ENCODE results near the gene PKDCC.
A peak's percentile ranks its signal among the peaks of the same experiment; 100 is the strongest.

The PKDCC gene

DNA sequence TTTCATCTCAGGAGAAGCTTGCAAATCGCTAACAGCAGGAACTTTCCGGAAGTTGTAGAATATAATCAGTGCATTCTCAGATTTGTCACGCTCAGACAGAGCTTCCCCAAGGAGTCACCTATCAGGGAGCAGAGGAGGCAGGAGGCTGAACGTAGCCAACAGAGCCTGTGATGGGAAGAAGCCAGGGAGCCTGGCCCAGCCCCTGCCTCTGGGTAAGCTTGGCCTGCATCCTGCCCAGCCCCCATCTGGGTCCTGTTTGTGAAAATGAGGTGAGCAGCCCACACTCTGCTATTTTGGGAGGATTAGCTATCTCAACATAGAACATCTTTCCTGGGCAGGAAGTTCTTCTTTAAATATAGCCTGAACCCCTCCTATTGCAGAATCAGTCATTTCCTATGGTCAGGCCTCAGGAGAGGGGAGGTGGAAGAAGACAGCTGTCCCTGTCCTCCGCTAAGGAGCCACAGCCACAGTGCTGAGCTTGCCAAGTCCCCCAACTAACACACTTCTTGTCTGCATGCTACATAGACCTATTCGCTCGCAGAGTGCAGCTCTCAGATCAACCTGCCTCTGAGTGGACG, 19.2 kb upstream of the PKDCC start:
- H3K14ac ChIP-seq (ENCODE audit: low read length) = no peak overlapping the region
- H3K36me3 ChIP-seq (replicated peaks in 1 of 2; ENCODE audit: control insufficient read depth in 2 of 2, insufficient read depth in 2 of 2, low read length in 2 of 2) = no peaks in the 10 kb centered on the region
- no peak overlapping the region for H3K4ac ChIP-seq (ENCODE audit: low read length)
- H3K23ac ChIP-seq (ENCODE audit: low read depth, low read length, poor library complexity) = no peak overlapping the region
- H3K79me1 ChIP-seq (ENCODE audit: low read depth, low read length) = no peaks in the 10 kb centered on the region
- no peak overlapping the region for H3K4me2 ChIP-seq (ENCODE audit: insufficient read depth, low read length, poor library complexity, severe bottlenecking)
- H2BK12ac ChIP-seq (ENCODE audit: low read length) = peak overlapping the region; percentile 30
- peak overlapping the region; percentile 43 for H2BK5ac ChIP-seq (ENCODE audit: low read length)
- H3K27ac ChIP-seq (replicated peaks; ENCODE audit: low read length) = peak overlapping the region; percentile 97
- no CpG with 5 or more reads among the region's 8 CpGs for WGBS, 2 donors (ENCODE audit: extremely low coverage in 2 of 2, insufficient read length in 2 of 2, insufficient replicate concordance in 1 of 2)
- peak overlapping the region; percentile 79 for H2BK15ac ChIP-seq (ENCODE audit: low read length)
- H4K91ac ChIP-seq (ENCODE audit: low read depth, low read length, poor library complexity) = no peak overlapping the region
- H3K4me1 ChIP-seq (ENCODE audit: control insufficient read depth in 2 of 2, insufficient read depth in 1 of 2, low read depth in 1 of 2, low read length in 2 of 2) = peaks cover 40 to 51% of the 10 kb centered on the region in 2 donors
- H3K27me3 ChIP-seq (ENCODE audit: control insufficient read depth in 3 of 3, insufficient read depth in 3 of 3, low read depth in 1 of 3, low read length in 3 of 3) = no peaks in the 10 kb centered on the region
- H2BK120ac ChIP-seq (ENCODE audit: low read depth, low read length) = peak overlapping the region; percentile 74
- peak overlapping the region; percentile 32 for H2AFZ ChIP-seq (ENCODE audit: low read length)
- peak overlapping the region; percentile 84 for H3K18ac ChIP-seq (ENCODE audit: low read length)
- H2AK5ac ChIP-seq (ENCODE audit: low read depth, low read length) = peak overlapping the region; percentile 97
- DNase-seq (ENCODE audit: low spot score) = no peak
- no peak overlapping the region for H4K8ac ChIP-seq (ENCODE audit: low read depth, low read length)
- H3K9ac ChIP-seq (ENCODE audit: low read depth, low read length, poor library complexity) = no peak overlapping the region
- H3K4me3 ChIP-seq (ENCODE audit: low read length in 2 of 2) = no peak overlapping the region
- no peaks in the 10 kb centered on the region for H3K9me3 ChIP-seq (replicated peaks in 1 of 2; ENCODE audit: control insufficient read depth in 2 of 2, insufficient read depth in 1 of 2, low read depth in 1 of 2, low read length in 2 of 2)

DNA sequence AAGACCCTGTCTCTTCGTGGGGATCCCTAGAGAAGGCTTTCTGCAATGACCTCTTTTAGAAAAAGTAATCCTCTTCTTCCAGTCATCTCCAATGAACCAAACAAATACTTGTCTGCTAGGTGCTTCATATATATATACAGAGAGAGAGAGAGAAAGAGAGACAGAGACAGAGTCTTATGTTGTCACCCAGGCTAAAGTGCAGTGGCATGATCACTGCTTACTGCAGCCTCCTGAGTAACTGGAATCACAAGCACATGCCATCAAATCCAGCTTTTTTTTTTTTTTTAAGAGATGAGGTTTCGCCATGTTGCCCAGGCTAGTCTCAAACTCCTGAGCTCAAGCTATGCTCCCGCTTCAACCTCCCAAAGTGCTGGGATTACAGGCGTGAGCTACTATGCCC, 18.6 kb upstream of the PKDCC start:
- no peak overlapping the region for H3K4me2 ChIP-seq (ENCODE audit: insufficient read depth, low read length, poor library complexity, severe bottlenecking)
- no peaks in the 10 kb centered on the region for H3K79me1 ChIP-seq (ENCODE audit: low read depth, low read length)
- no peak overlapping the region for H4K8ac ChIP-seq (ENCODE audit: low read depth, low read length)
- no peak overlapping the region for H2BK120ac ChIP-seq (ENCODE audit: low read depth, low read length)
- no peaks in the 10 kb centered on the region for H3K36me3 ChIP-seq (replicated peaks in 1 of 2; ENCODE audit: control insufficient read depth in 2 of 2, insufficient read depth in 2 of 2, low read length in 2 of 2)
- no peak overlapping the region for H2AFZ ChIP-seq (ENCODE audit: low read length)
- H3K4ac ChIP-seq (ENCODE audit: low read length) = no peak overlapping the region
- H3K9ac ChIP-seq (ENCODE audit: low read depth, low read length, poor library complexity) = no peak overlapping the region
- WGBS, 2 donors (ENCODE audit: extremely low coverage in 2 of 2, insufficient read length in 2 of 2, insufficient replicate concordance in 1 of 2) = no CpG with 5 or more reads among the region's 4 CpGs
- no peak overlapping the region for H3K23ac ChIP-seq (ENCODE audit: low read depth, low read length, poor library complexity)
- H2BK5ac ChIP-seq (ENCODE audit: low read length) = peak overlapping the region; percentile 43
- no peak overlapping the region for H4K91ac ChIP-seq (ENCODE audit: low read depth, low read length, poor library complexity)
- peak overlapping the region; percentile 97 for H3K27ac ChIP-seq (replicated peaks; ENCODE audit: low read length)
- no peak overlapping the region for H2BK12ac ChIP-seq (ENCODE audit: low read length)
- no peak overlapping the region for H3K14ac ChIP-seq (ENCODE audit: low read length)
- H2AK5ac ChIP-seq (ENCODE audit: low read depth, low read length) = no peak overlapping the region
- no peaks in the 10 kb centered on the region for H3K27me3 ChIP-seq (ENCODE audit: control insufficient read depth in 3 of 3, insufficient read depth in 3 of 3, low read depth in 1 of 3, low read length in 3 of 3)
- peak overlapping the region; percentile 69 for H3K18ac ChIP-seq (ENCODE audit: low read length)
- no peak overlapping the region for H3K4me3 ChIP-seq (ENCODE audit: low read length in 2 of 2)
- DNase-seq (ENCODE audit: low spot score) = no peak
- no peak overlapping the region for H2BK15ac ChIP-seq (ENCODE audit: low read length)
- peaks cover 40 to 51% of the 10 kb centered on the region in 2 donors for H3K4me1 ChIP-seq (ENCODE audit: control insufficient read depth in 2 of 2, insufficient read depth in 1 of 2, low read depth in 1 of 2, low read length in 2 of 2)
- no peaks in the 10 kb centered on the region for H3K9me3 ChIP-seq (replicated peaks in 1 of 2; ENCODE audit: control insufficient read depth in 2 of 2, insufficient read depth in 1 of 2, low read depth in 1 of 2, low read length in 2 of 2)

DNA sequence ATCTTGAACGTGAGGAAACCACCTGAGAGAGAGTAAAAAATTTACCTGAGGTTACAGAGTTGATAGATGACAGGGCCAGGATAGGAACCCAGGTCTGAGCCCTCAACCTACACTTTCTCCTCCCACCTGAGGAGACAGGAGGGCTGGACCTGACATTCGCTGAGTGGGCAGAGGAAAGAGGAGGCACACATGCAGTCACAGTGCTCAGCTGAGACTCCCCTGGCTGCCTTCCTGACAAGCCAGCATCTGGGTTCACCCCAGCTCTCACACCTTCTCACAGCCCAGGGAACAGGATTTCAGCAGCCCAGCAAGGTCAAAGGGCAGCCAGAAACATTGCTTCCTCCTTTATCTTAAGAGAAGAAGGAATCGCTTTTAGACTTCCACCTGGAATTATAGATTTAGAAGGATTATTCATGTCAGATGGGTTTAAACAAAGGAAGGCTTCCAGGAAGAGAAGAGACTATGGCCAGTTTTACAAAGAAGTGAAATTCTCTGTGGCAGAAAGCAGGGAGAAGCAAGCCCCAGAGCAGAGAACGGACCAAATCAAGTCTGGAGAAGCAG, 18.1 kb upstream of the PKDCC start:
- H3K4me3 ChIP-seq (ENCODE audit: low read length in 2 of 2) = no peak overlapping the region
- no peak overlapping the region for H2BK15ac ChIP-seq (ENCODE audit: low read length)
- no peak overlapping the region for H4K8ac ChIP-seq (ENCODE audit: low read depth, low read length)
- H2BK12ac ChIP-seq (ENCODE audit: low read length) = no peak overlapping the region
- H2BK120ac ChIP-seq (ENCODE audit: low read depth, low read length) = no peak overlapping the region
- WGBS, 2 donors (ENCODE audit: extremely low coverage in 2 of 2, insufficient read length in 2 of 2, insufficient replicate concordance in 1 of 2) = no CpG with 5 or more reads among the region's 4 CpGs
- H3K27me3 ChIP-seq (ENCODE audit: control insufficient read depth in 3 of 3, insufficient read depth in 3 of 3, low read depth in 1 of 3, low read length in 3 of 3) = no peaks in the 10 kb centered on the region
- peak overlapping the region; percentile 56 for H4K91ac ChIP-seq (ENCODE audit: low read depth, low read length, poor library complexity)
- no peak overlapping the region for H3K9ac ChIP-seq (ENCODE audit: low read depth, low read length, poor library complexity)
- H3K18ac ChIP-seq (ENCODE audit: low read length) = peak overlapping the region; percentile 82
- no peak overlapping the region for H3K14ac ChIP-seq (ENCODE audit: low read length)
- H2AFZ ChIP-seq (ENCODE audit: low read length) = peak overlapping the region; percentile 76
- peak overlapping the region; percentile 97 for H3K27ac ChIP-seq (replicated peaks; ENCODE audit: low read length)
- no peaks in the 10 kb centered on the region for H3K9me3 ChIP-seq (replicated peaks in 1 of 2; ENCODE audit: control insufficient read depth in 2 of 2, insufficient read depth in 1 of 2, low read depth in 1 of 2, low read length in 2 of 2)
- H3K4me1 ChIP-seq (ENCODE audit: control insufficient read depth in 2 of 2, insufficient read depth in 1 of 2, low read depth in 1 of 2, low read length in 2 of 2) = peaks cover 36 to 48% of the 10 kb centered on the region in 2 donors
- H3K4me2 ChIP-seq (ENCODE audit: insufficient read depth, low read length, poor library complexity, severe bottlenecking) = peak overlapping the region; percentile 39
- H2AK5ac ChIP-seq (ENCODE audit: low read depth, low read length) = no peak overlapping the region
- H3K36me3 ChIP-seq (replicated peaks in 1 of 2; ENCODE audit: control insufficient read depth in 2 of 2, insufficient read depth in 2 of 2, low read length in 2 of 2) = no peaks in the 10 kb centered on the region
- H3K4ac ChIP-seq (ENCODE audit: low read length) = no peak overlapping the region
- no peaks in the 10 kb centered on the region for H3K79me1 ChIP-seq (ENCODE audit: low read depth, low read length)
- H2BK5ac ChIP-seq (ENCODE audit: low read length) = peak overlapping the region; percentile 43
- no peak overlapping the region for H3K23ac ChIP-seq (ENCODE audit: low read depth, low read length, poor library complexity)
- peak; percentile 66 for DNase-seq (ENCODE audit: low spot score)

DNA sequence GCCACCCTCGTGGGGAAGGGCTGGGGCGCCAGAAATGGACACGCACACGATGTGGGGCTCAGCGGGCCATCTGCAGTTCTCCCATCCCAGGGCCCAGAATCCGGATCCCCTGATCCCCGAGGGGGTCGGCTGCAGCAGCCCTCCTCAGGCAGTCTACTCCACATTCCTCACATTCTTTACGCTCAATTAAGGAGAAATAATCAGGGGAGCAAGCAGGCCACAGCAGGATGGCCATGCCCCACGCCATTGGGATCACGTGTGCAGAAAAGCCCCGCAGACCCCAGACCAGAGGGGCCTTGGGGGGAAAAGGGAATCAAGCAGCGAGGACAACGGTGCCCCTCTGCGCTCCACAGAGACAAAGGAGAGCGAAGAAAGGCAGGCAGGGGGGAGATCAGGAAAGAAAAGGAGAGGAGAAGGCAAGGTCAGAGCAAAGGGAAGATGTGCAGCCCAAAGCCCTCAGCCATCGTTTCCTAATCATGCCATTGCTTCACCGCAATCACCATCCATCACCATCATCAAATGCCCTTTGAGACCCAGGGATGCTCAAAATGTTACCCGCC, 17.5 kb upstream of the PKDCC start:
- no peak overlapping the region for H3K4ac ChIP-seq (ENCODE audit: low read length)
- no peaks in the 10 kb centered on the region for H3K27me3 ChIP-seq (ENCODE audit: control insufficient read depth in 3 of 3, insufficient read depth in 3 of 3, low read depth in 1 of 3, low read length in 3 of 3)
- peak overlapping the region; percentile 43 for H2BK5ac ChIP-seq (ENCODE audit: low read length)
- peak overlapping the region; percentile 97 for H3K27ac ChIP-seq (replicated peaks; ENCODE audit: low read length)
- no peak overlapping the region for H3K9ac ChIP-seq (ENCODE audit: low read depth, low read length, poor library complexity)
- H2AK5ac ChIP-seq (ENCODE audit: low read depth, low read length) = peak overlapping the region; percentile 44
- no peak overlapping the region for H4K91ac ChIP-seq (ENCODE audit: low read depth, low read length, poor library complexity)
- peak overlapping the region; percentile 84 for H3K18ac ChIP-seq (ENCODE audit: low read length)
- peak overlapping the region; percentile 76 for H2AFZ ChIP-seq (ENCODE audit: low read length)
- no peaks in the 10 kb centered on the region for H3K79me1 ChIP-seq (ENCODE audit: low read depth, low read length)
- no peak overlapping the region for H2BK120ac ChIP-seq (ENCODE audit: low read depth, low read length)
- peak overlapping the region; percentile 39 for H3K4me2 ChIP-seq (ENCODE audit: insufficient read depth, low read length, poor library complexity, severe bottlenecking)
- H3K23ac ChIP-seq (ENCODE audit: low read depth, low read length, poor library complexity) = no peak overlapping the region
- no CpG with 5 or more reads among the region's 19 CpGs for WGBS, 2 donors (ENCODE audit: extremely low coverage in 2 of 2, insufficient read length in 2 of 2, insufficient replicate concordance in 1 of 2)
- no peak overlapping the region for H3K14ac ChIP-seq (ENCODE audit: low read length)
- H3K9me3 ChIP-seq (replicated peaks in 1 of 2; ENCODE audit: control insufficient read depth in 2 of 2, insufficient read depth in 1 of 2, low read depth in 1 of 2, low read length in 2 of 2) = no peaks in the 10 kb centered on the region
- H3K4me3 ChIP-seq (ENCODE audit: low read length in 2 of 2) = no peak overlapping the region
- H3K4me1 ChIP-seq (ENCODE audit: control insufficient read depth in 2 of 2, insufficient read depth in 1 of 2, low read depth in 1 of 2, low read length in 2 of 2) = peaks cover 30 to 42% of the 10 kb centered on the region in 2 donors
- H4K8ac ChIP-seq (ENCODE audit: low read depth, low read length) = no peak overlapping the region
- H2BK15ac ChIP-seq (ENCODE audit: low read length) = no peak overlapping the region
- H2BK12ac ChIP-seq (ENCODE audit: low read length) = no peak overlapping the region
- DNase-seq (ENCODE audit: low spot score) = peak; percentile 90
- H3K36me3 ChIP-seq (replicated peaks in 1 of 2; ENCODE audit: control insufficient read depth in 2 of 2, insufficient read depth in 2 of 2, low read length in 2 of 2) = no peaks in the 10 kb centered on the region

Data from neuronal stem cell (in vitro differentiated cells).